ENCODE results near the gene USP53.
"Not testable (repeated sequence)": the region's sequence is repeated elsewhere in the genome, so short reads cannot be mapped to it uniquely, and the experiment has no call there.

The USP53 gene

DNA sequence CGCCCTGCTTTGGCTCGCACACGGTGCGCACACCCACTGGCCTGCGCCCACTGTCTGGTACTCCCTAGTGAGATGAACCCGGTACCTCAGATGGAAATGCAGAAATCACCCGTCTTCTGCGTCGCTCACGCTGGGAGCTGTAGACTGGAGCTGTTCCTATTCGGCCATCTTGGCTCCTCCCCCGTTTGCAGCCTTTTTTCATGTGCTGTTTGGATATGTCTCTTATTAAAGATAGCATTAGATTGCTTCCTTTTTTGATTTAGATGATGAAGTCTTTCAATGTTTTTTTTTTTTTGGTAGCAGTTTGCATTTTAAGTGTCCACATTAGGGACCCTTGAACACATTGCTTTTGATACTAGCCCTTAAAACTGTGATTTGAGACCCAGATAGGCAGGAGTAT lies 67.4 kb downstream of the USP53 start:
- H4K91ac ChIP-seq (ENCODE audit: low read length); H2BK5ac ChIP-seq (ENCODE audit: low read depth, low read length, poor library complexity, severe bottlenecking); H3K4me3 ChIP-seq (ENCODE audit: insufficient read depth in 1 of 2, low read depth in 1 of 2, low read length in 2 of 2); H2AFZ ChIP-seq (ENCODE audit: low read depth, low read length); H2BK120ac ChIP-seq (ENCODE audit: low read depth, low read length); H3K27ac ChIP-seq (ENCODE audit: low read length, poor library complexity, severe bottlenecking); H4K8ac ChIP-seq (ENCODE audit: low read length); DNase-seq; H3K4me1 ChIP-seq (ENCODE audit: control insufficient read depth, insufficient read depth, low read depth, low read length); H3K4me2 ChIP-seq (ENCODE audit: low read length, poor library complexity, severe bottlenecking); H3K23ac ChIP-seq (ENCODE audit: low read length in 2 of 2); H3K9ac ChIP-seq (ENCODE audit: low read length); H3K79me1 ChIP-seq (replicated peaks; ENCODE audit: low read length, poor library complexity, severe bottlenecking); H2AK5ac ChIP-seq (ENCODE audit: low read length, severe bottlenecking); H3K14ac ChIP-seq (ENCODE audit: low read length in 2 of 2); H3K27me3 ChIP-seq (ENCODE audit: control insufficient read depth in 1 of 2, insufficient read depth in 1 of 2, low read length in 2 of 2); H3K9me3 ChIP-seq (ENCODE audit: control insufficient read depth, low read length); H3K4ac ChIP-seq (ENCODE audit: low read depth in 1 of 2, low read length in 2 of 2); H2BK15ac ChIP-seq (ENCODE audit: low read depth, poor library complexity, severe bottlenecking); H2BK12ac ChIP-seq (ENCODE audit: low read length in 2 of 2): not testable (repeated sequence)
- H3K18ac ChIP-seq (ENCODE audit: low read depth in 1 of 2, low read length in 2 of 2), result peak overlapping the region in 1 of 2 experiments; percentile 24
- 94% methylated on average over 9 of the region's 12 CpGs for WGBS
- peaks cover 0 to 53% of the 10 kb centered on the region in 2 experiments for H3K36me3 ChIP-seq (ENCODE audit: control insufficient read depth in 1 of 2, insufficient read depth in 2 of 2, low read depth in 1 of 2, low read length in 2 of 2)

DNA sequence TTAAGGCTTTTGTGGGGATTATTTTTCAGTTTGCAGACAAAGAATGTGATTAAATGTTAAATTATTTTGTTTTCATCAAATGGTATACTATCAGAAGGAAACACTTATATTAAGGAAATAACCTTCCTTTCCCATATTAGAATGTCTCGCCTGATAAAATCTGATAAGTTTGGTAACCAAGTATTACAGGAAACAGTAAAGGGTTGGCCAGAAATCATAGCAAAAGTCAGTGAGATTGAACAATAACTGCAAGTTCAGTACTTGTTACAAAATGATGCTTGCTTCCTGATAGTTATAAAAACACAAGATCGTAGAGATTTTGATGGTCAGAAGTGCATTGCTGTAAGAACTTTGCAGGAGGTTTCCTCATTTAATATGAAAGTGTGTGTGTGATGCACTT lies 68.9 kb downstream of the USP53 start:
- H2AFZ ChIP-seq (ENCODE audit: low read depth, low read length), result no peak overlapping the region
- H2BK15ac ChIP-seq (ENCODE audit: low read depth, poor library complexity, severe bottlenecking), result no peak overlapping the region
- H3K4me3 ChIP-seq (ENCODE audit: insufficient read depth in 1 of 2, low read depth in 1 of 2, low read length in 2 of 2), result no peak overlapping the region
- H3K4me2 ChIP-seq (ENCODE audit: low read length, poor library complexity, severe bottlenecking), result no peak overlapping the region
- 96% methylated on average over 2 of the region's 2 CpGs for WGBS
- no peak overlapping the region for H2AK5ac ChIP-seq (ENCODE audit: low read length, severe bottlenecking)
- peaks cover 2% of the 10 kb centered on the region for H3K79me1 ChIP-seq (replicated peaks; ENCODE audit: low read length, poor library complexity, severe bottlenecking)
- H2BK12ac ChIP-seq (ENCODE audit: low read length in 2 of 2), result no peak overlapping the region
- no peak overlapping the region for H3K18ac ChIP-seq (ENCODE audit: low read depth in 1 of 2, low read length in 2 of 2)
- no peak overlapping the region for H2BK120ac ChIP-seq (ENCODE audit: low read depth, low read length)
- H3K27ac ChIP-seq (ENCODE audit: low read length, poor library complexity, severe bottlenecking), result no peak overlapping the region
- H3K4me1 ChIP-seq (ENCODE audit: control insufficient read depth, insufficient read depth, low read depth, low read length), result no peaks in the 10 kb centered on the region
- no peak overlapping the region for H3K23ac ChIP-seq (ENCODE audit: low read length in 2 of 2)
- no peak overlapping the region for H3K14ac ChIP-seq (ENCODE audit: low read length in 2 of 2)
- peaks cover 0 to 67% of the 10 kb centered on the region in 2 experiments for H3K36me3 ChIP-seq (ENCODE audit: control insufficient read depth in 1 of 2, insufficient read depth in 2 of 2, low read depth in 1 of 2, low read length in 2 of 2)
- no peaks in the 10 kb centered on the region for H3K27me3 ChIP-seq (ENCODE audit: control insufficient read depth in 1 of 2, insufficient read depth in 1 of 2, low read length in 2 of 2)
- H3K4ac ChIP-seq (ENCODE audit: low read depth in 1 of 2, low read length in 2 of 2), result no peak overlapping the region
- no peak for DNase-seq
- no peak overlapping the region for H2BK5ac ChIP-seq (ENCODE audit: low read depth, low read length, poor library complexity, severe bottlenecking)
- H3K9me3 ChIP-seq (ENCODE audit: control insufficient read depth, low read length), result no peaks in the 10 kb centered on the region
- H4K8ac ChIP-seq (ENCODE audit: low read length), result no peak overlapping the region
- H4K91ac ChIP-seq (ENCODE audit: low read length), result no peak overlapping the region
- H3K9ac ChIP-seq (ENCODE audit: low read length), result no peak overlapping the region

DNA sequence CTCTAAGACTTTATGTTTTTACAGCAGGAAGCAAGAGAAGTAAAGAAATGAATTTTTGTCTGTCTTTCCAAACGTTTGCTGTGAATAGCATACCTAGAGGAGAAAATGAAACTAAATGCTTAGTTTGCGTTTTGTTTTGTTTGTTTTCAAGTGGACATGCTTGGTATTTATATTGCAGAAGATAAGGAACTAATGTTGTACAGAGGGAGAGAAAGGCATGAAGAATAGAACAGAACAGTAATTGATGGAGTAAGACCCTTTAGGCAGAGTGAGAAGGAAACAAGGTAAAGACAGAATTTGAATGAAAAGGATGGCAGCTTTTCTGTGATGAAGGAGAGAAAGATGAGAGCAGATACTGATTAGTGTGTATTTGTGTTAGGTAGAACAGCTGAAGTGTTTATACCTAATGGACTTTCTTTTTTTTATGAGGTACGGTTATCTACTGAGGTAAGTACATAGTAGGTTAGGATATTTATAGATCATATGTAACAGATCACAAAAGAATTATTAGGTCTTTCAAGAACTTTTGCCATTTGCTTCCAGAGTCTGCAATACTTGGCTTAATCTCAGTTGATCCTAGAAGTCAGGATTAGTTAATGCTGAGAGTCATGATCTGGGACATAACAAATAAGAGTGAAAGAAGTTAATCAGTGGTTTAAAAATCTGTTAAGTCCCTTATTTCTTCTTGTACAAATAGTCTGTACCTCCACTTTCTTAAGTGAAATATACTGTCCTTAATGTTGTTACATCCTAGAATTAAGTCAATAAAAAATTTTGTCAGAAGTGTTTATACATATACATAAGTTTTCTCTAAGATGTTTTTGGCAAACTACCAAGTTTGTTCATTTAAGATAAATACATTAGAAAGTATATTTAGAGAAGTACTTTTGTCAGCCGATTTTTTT lies 72.6 kb downstream of the USP53 start:
- no peak overlapping the region for H2AK5ac ChIP-seq (ENCODE audit: low read length, severe bottlenecking)
- H2BK15ac ChIP-seq (ENCODE audit: low read depth, poor library complexity, severe bottlenecking), result no peak overlapping the region
- H4K91ac ChIP-seq (ENCODE audit: low read length), result no peak overlapping the region
- peaks cover 0 to 98% of the 10 kb centered on the region in 2 experiments for H3K36me3 ChIP-seq (ENCODE audit: control insufficient read depth in 1 of 2, insufficient read depth in 2 of 2, low read depth in 1 of 2, low read length in 2 of 2)
- no peak overlapping the region for H4K8ac ChIP-seq (ENCODE audit: low read length)
- peak overlapping the region; percentile 71 for H3K9ac ChIP-seq (ENCODE audit: low read length)
- H3K9me3 ChIP-seq (ENCODE audit: control insufficient read depth, low read length), result no peaks in the 10 kb centered on the region
- no peak overlapping the region for H2BK5ac ChIP-seq (ENCODE audit: low read depth, low read length, poor library complexity, severe bottlenecking)
- no peak overlapping the region for H3K18ac ChIP-seq (ENCODE audit: low read depth in 1 of 2, low read length in 2 of 2)
- H2AFZ ChIP-seq (ENCODE audit: low read depth, low read length), result no peak overlapping the region
- WGBS, result 7% methylated on average over 2 of the region's 4 CpGs
- no peak overlapping the region for H3K14ac ChIP-seq (ENCODE audit: low read length in 2 of 2)
- H3K23ac ChIP-seq (ENCODE audit: low read length in 2 of 2), result no peak overlapping the region
- no peak overlapping the region for H3K27ac ChIP-seq (ENCODE audit: low read length, poor library complexity, severe bottlenecking)
- H2BK12ac ChIP-seq (ENCODE audit: low read length in 2 of 2), result no peak overlapping the region
- peak overlapping the region; percentile 4 for H3K4me2 ChIP-seq (ENCODE audit: low read length, poor library complexity, severe bottlenecking)
- no peaks in the 10 kb centered on the region for H3K4me1 ChIP-seq (ENCODE audit: control insufficient read depth, insufficient read depth, low read depth, low read length)
- peaks cover 2% of the 10 kb centered on the region for H3K79me1 ChIP-seq (replicated peaks; ENCODE audit: low read length, poor library complexity, severe bottlenecking)
- no peak overlapping the region for H3K4ac ChIP-seq (ENCODE audit: low read depth in 1 of 2, low read length in 2 of 2)
- H3K27me3 ChIP-seq (ENCODE audit: control insufficient read depth in 1 of 2, insufficient read depth in 1 of 2, low read length in 2 of 2), result no peaks in the 10 kb centered on the region
- H3K4me3 ChIP-seq (ENCODE audit: insufficient read depth in 1 of 2, low read depth in 1 of 2, low read length in 2 of 2), result peak overlapping the region in 1 of 2 experiments; percentile 67
- no peak overlapping the region for H2BK120ac ChIP-seq (ENCODE audit: low read depth, low read length)
- peak; percentile 70 for DNase-seq

DNA sequence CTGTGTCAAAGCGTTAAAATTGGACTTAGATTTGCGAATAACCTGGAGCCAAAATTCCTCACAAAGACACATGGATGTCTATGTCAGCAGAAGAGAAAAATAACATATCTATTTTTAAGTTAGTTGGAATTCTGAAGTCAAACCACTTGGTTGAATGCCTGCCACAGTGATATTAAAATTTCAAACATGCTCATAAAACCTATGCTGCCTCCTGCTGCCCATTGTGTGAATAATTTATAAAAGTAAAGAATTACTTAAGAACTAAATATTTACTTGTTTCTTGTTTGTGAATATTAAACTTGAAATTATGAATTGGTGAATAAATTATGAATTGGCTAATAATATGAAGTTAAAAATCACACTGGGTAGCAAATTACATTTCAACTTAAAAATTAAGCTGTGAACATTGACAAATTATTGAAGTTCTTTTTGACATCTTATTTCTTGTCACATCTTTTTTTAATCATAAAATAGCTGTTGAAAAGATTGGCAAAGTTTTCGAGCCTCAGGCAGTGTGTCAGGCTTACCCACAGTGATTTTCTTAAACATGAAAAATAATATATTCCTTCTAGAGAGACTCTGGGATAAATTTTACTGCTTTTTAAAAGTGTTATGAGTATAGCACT lies 74.0 kb downstream of the USP53 start:
- DNase-seq, result peak; percentile 68
- Histone ChIP-seq H3K4me3 (ENCODE audit: insufficient read depth in 1 of 2, low read depth in 1 of 2, low read length in 2 of 2) (no peak overlapping the region), H3K4me2 (ENCODE audit: low read length, poor library complexity, severe bottlenecking) (no peak overlapping the region), H3K36me3 (ENCODE audit: control insufficient read depth in 1 of 2, insufficient read depth in 2 of 2, low read depth in 1 of 2, low read length in 2 of 2) (peaks cover 0 to 98% of the 10 kb centered on the region in 2 experiments), H3K27me3 (ENCODE audit: control insufficient read depth in 1 of 2, insufficient read depth in 1 of 2, low read length in 2 of 2) (no peaks in the 10 kb centered on the region), H3K79me1 (replicated peaks; ENCODE audit: low read length, poor library complexity, severe bottlenecking) (peaks cover 2% of the 10 kb centered on the region), H3K18ac (ENCODE audit: low read depth in 1 of 2, low read length in 2 of 2) (no peak overlapping the region), H2BK12ac (ENCODE audit: low read length in 2 of 2) (no peak overlapping the region), H3K14ac (ENCODE audit: low read length in 2 of 2) (no peak overlapping the region), H3K9me3 (ENCODE audit: control insufficient read depth, low read length) (no peaks in the 10 kb centered on the region), H3K9ac (ENCODE audit: low read length) (peak overlapping the region; percentile 71), H2BK120ac (ENCODE audit: low read depth, low read length) (no peak overlapping the region), H4K91ac (ENCODE audit: low read length) (no peak overlapping the region), H2BK15ac (ENCODE audit: low read depth, poor library complexity, severe bottlenecking) (no peak overlapping the region), H3K4me1 (ENCODE audit: control insufficient read depth, insufficient read depth, low read depth, low read length) (no peaks in the 10 kb centered on the region), H4K8ac (ENCODE audit: low read length) (no peak overlapping the region), H3K23ac (ENCODE audit: low read length in 2 of 2) (no peak overlapping the region), H3K4ac (ENCODE audit: low read depth in 1 of 2, low read length in 2 of 2) (no peak overlapping the region), H3K27ac (ENCODE audit: low read length, poor library complexity, severe bottlenecking) (no peak overlapping the region), H2BK5ac (ENCODE audit: low read depth, low read length, poor library complexity, severe bottlenecking) (no peak overlapping the region), H2AK5ac (ENCODE audit: low read length, severe bottlenecking) (no peak overlapping the region), H2AFZ (ENCODE audit: low read depth, low read length) (no peak overlapping the region)
- WGBS, result 100% methylated on average over 1 of the region's 3 CpGs

Measured in mesenchymal stem cell (in vitro differentiated cells and primary cell).